Natural killer cell (primary cell): ENCODE results near the gene SLC5A10. TPM values are rescaled to one million over a fixed set of nuclear protein-coding genes. Genes with fewer than 3 reads are reported as not detected.
"Not testable (repeated sequence)": the region's sequence is repeated elsewhere in the genome, so short reads cannot be mapped to it uniquely, and the experiment has no call there.

ENCODE experiments used
- ATAC-seq, 3 donors: fragments of 150-1000 bp in 2 of 3; fragments of 200-7000 bp in 1 of 3; cut with Tn5 transposase; 1 replicate in 1 of 3; 2 replicates in 2 of 3; pipeline ENCODE4 v1.10.0; 2021; ENCODE audit warnings: mild to moderate bottlenecking in 2 of 3, moderate library complexity in 2 of 3
- DNase-seq, 2 donors: peaks; one replicate each; pipeline versions ENCODE4 v3.0.0 to v3.0.0-alpha.2; 2013 to 2021; ENCODE audit warnings: mixed read lengths in 1 of 2
- H3K27ac ChIP-seq: one replicate; pipeline ENCODE4 v1.5.1; 2013; ENCODE audit warnings: mild to moderate bottlenecking, low read length
- H3K27me3 ChIP-seq: one replicate; pipeline ENCODE4 v1.6.1; 2013; ENCODE audit warnings: low read length; ENCODE audit not compliant: control insufficient read depth, insufficient read depth
- H3K36me3 ChIP-seq: one replicate; pipeline ENCODE4 v1.6.1; 2013; ENCODE audit warnings: low read length; ENCODE audit not compliant: control insufficient read depth, insufficient read depth
- H3K4me1 ChIP-seq: one replicate; pipeline ENCODE4 v1.6.1; 2013; ENCODE audit warnings: low read length; ENCODE audit not compliant: control insufficient read depth, insufficient read depth
- H3K4me3 ChIP-seq: one replicate; pipeline ENCODE4 v1.5.1; 2013; ENCODE audit warnings: low read length
- H3K9me3 ChIP-seq: one replicate; pipeline ENCODE4 v1.6.1; 2013; ENCODE audit warnings: low read length; ENCODE audit not compliant: control insufficient read depth, insufficient read depth
- H3K27ac Mint-ChIP-seq, 2 donors: one replicate each; pipeline ENCODE4 v1.8.0; 2022; ENCODE audit warnings: mild to moderate bottlenecking in 2 of 2, mixed read lengths in 2 of 2, moderate library complexity in 1 of 2
- H3K27me3 Mint-ChIP-seq, 2 donors: one replicate each; pipeline ENCODE4 v1.8.0; 2022; ENCODE audit warnings: low read depth in 2 of 2, mixed read lengths in 2 of 2
- H3K36me3 Mint-ChIP-seq: one replicate; pipeline ENCODE4 v1.8.0; 2022; ENCODE audit warnings: mixed read lengths
- H3K4me1 Mint-ChIP-seq, 2 donors: one replicate each; pipeline ENCODE4 v1.8.0; 2022; ENCODE audit warnings: mixed read lengths in 2 of 2
- H3K4me3 Mint-ChIP-seq: one replicate; pipeline ENCODE4 v1.8.0; 2022; ENCODE audit warnings: mild to moderate bottlenecking, moderate library complexity, mixed read lengths
- H3K9me3 Mint-ChIP-seq, 2 donors: one replicate each; pipeline ENCODE4 v1.8.0; 2022; ENCODE audit warnings: mixed read lengths in 2 of 2
- WGBS: methylation state at CpG from one replicate; pipeline ENCODE4 v1.1.7; 2013; ENCODE audit warnings: missing lambda C conversion rate; ENCODE audit not compliant: insufficient coverage; 5-methylcytosine and 5-hydroxymethylcytosine counted together
- intact Hi-C: fragments of 100-400 bp; cut with micrococcal nuclease; formaldehyde crosslinking; loops from one replicate; pipeline ENCODE4 v1.14.2; 2022
- total RNA-seq, 4 donors: library from RNA; stranded (reverse); fragments of 120-200 nt in 1 of 4; gene quantifications; one replicate each; pipeline versions ENCODE4 v1.2.3 to v1.2.4, GENCODE V29; 2013 to 2022
- TF ChIP-seq, protein P1 (sequence below): fragments of 200-600 bp; IDR thresholded peaks from one replicate; pipeline ENCODE4 v1.8.0; 2022; ENCODE audit warnings: antibody characterized with exemption

SLC5A10 gene
- total RNA-seq, 3 donors from 2014 or later (not counting 1 experiment from before 2014, with no cell fraction given): 0.28 TPM; not detected in 2

DNA sequence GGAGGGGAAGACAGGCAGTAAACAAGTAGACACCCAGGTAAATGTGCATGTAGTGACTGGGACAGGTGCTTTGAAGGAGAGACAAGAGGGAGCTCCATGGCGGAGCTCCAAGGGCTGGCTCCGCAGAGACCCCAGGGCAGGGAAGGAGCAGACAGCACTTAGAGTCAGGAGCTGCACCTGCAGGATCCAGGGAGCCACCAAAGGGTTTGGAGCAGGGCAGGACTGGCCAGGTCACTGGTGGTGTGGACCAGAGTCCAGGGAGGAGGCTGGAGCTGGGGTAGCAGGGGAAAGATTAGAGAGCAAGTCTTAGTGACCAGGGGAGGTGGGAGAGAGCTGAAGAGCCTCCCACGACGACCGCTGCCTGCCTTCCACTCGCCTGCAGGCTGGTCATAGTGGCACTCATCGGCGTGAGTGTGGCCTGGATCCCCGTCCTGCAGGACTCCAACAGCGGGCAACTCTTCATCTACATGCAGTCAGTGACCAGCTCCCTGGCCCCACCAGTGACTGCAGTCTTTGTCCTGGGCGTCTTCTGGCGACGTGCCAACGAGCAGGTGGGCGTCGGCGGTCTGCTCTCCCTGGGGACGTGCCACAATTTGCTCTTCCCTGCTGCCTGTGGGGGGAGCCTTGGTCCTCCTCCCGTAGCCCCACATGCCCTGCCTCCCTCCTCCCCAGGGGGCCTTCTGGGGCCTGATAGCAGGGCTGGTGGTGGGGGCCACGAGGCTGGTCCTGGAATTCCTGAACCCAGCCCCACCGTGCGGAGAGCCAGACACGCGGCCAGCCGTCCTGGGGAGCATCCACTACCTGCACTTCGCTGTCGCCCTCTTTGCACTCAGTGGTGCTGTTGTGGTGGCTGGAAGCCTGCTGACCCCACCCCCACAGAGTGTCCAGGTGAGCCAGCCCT, 67.3 kb downstream of the SLC5A10 start:
- Histone ChIP-seq H3K4me1 (no peaks in the 10 kb centered on the region), H3K4me3 (no peak overlapping the region), H3K27me3 (no peaks in the 10 kb centered on the region), H3K36me3 (peaks cover 11% of the 10 kb centered on the region), H3K27ac (no peak overlapping the region), H3K9me3 (no peaks in the 10 kb centered on the region)
- TF ChIP-seq, protein P1, sequence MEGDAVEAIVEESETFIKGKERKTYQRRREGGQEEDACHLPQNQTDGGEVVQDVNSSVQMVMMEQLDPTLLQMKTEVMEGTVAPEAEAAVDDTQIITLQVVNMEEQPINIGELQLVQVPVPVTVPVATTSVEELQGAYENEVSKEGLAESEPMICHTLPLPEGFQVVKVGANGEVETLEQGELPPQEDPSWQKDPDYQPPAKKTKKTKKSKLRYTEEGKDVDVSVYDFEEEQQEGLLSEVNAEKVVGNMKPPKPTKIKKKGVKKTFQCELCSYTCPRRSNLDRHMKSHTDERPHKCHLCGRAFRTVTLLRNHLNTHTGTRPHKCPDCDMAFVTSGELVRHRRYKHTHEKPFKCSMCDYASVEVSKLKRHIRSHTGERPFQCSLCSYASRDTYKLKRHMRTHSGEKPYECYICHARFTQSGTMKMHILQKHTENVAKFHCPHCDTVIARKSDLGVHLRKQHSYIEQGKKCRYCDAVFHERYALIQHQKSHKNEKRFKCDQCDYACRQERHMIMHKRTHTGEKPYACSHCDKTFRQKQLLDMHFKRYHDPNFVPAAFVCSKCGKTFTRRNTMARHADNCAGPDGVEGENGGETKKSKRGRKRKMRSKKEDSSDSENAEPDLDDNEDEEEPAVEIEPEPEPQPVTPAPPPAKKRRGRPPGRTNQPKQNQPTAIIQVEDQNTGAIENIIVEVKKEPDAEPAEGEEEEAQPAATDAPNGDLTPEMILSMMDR: no peak
- DNase-seq: no peak
- H3K4me3 Mint-ChIP-seq: no peak overlapping the region
- no peaks in the 10 kb centered on the region for H3K9me3 Mint-ChIP-seq
- peaks cover 0 to 3% of the 10 kb centered on the region in 2 donors for H3K4me1 Mint-ChIP-seq
- no peak for ATAC-seq
- H3K27ac Mint-ChIP-seq: no peak overlapping the region
- intact Hi-C loops: no loop called here
- 87% methylated on average over 27 of the region's 27 CpGs for WGBS
- H3K36me3 Mint-ChIP-seq: no peaks in the 10 kb centered on the region
- H3K27me3 Mint-ChIP-seq: peaks cover 0 to 12% of the 10 kb centered on the region in 2 donors

DNA sequence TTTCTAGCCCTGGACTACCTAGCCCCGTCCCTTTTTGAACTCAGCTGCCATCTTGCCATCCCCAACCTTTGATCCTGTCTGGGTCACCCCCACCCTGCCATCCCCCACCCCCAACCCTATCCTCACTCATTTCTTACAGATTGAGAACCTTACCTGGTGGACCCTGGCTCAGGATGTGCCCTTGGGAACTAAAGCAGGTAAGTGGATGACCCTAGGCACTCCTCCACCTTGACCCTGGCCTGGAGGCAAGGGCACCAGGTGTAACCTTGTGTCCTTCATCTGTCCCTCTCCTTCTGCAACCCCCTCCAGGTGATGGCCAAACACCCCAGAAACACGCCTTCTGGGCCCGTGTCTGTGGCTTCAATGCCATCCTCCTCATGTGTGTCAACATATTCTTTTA, 68.1 kb downstream of the SLC5A10 start:
- DNase-seq: no peak
- H3K9me3 ChIP-seq: no peaks in the 10 kb centered on the region
- H3K4me1 Mint-ChIP-seq: peaks cover 0 to 3% of the 10 kb centered on the region in 2 donors

DNA sequence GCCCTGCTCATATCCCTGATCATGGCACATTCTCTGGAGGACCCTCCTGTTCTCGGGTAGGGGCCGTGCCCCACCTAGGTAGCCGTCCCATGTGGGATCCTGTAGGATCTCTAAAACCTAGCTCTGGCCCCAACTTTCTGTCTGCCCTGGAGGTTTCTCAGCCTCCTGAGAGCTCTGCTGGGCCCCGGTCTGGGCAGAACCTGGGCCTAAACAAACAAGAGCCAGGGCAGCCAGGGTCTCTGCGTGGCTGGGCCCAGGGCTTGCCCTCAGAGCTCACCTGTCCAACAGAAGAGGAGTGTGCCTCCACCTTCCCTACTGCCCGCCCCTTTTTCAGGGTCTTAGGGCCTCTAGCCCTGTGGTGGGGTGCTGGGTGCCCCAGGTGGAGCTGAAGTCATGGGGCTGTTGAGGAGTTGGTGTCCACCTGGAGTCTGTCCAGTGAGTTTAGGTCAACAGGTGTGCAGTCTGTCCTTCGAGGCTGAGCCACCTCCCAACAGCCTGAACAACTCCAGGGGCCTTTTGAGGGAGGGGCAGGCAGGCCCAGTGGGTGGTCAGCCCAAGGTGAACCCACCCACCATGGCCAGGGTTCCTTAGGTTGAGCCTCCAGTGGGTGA, 69.2 kb downstream of the SLC5A10 start:
- H3K27ac Mint-ChIP-seq, H3K4me1 Mint-ChIP-seq, H3K4me1 ChIP-seq, DNase-seq, H3K9me3 Mint-ChIP-seq, H3K27ac ChIP-seq, H3K36me3 Mint-ChIP-seq, H3K4me3 ChIP-seq, H3K27me3 Mint-ChIP-seq, H3K4me3 Mint-ChIP-seq, intact Hi-C loops, H3K9me3 ChIP-seq, ATAC-seq, H3K27me3 ChIP-seq: not testable (repeated sequence)
- WGBS: 95% methylated on average over 6 of the region's 7 CpGs
- H3K36me3 ChIP-seq: peaks cover 11% of the 10 kb centered on the region

More for the DNA sequence above, 68.1 kb downstream of the SLC5A10 start:
- Histone ChIP-seq H3K27me3 (no peaks in the 10 kb centered on the region), H3K4me3 (no peak overlapping the region), H3K27ac (no peak overlapping the region), H3K4me1 (no peaks in the 10 kb centered on the region), H3K36me3 (peaks cover 11% of the 10 kb centered on the region)
- intact Hi-C loops: no loop called here
- no peak overlapping the region for H3K27ac Mint-ChIP-seq
- TF ChIP-seq, protein P1: no peak
- H3K9me3 Mint-ChIP-seq: no peaks in the 10 kb centered on the region
- ATAC-seq: no peak
- H3K27me3 Mint-ChIP-seq: peaks cover 0 to 12% of the 10 kb centered on the region in 2 donors
- H3K4me3 Mint-ChIP-seq: no peak overlapping the region
- no peaks in the 10 kb centered on the region for H3K36me3 Mint-ChIP-seq
- WGBS: 85% methylated on average over 3 of the region's 3 CpGs

DNA sequence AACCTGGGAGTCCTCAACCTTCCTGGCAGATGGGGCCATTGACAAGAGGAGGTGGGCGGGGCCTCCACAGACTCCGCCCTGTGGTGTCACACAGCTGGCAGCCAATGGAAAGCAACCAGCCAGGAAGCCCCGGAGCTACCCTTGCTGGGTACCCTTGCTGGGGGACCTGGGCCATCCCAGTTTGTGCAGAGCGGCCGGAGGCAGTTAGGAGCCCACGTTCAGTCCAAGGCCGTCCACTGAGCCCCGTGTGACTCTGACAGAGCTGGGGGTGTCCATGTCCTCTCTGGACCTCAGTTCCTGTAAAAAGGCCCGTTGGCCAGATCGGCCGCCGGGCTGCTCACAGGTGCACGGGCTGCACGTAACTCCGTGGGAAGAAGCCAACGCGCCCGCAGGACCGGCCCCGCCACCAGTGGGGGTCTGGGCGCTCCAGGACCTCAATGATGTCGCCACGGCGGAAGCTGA, 69.7 kb downstream of the SLC5A10 start:
- Histone ChIP-seq H3K27me3 (no peaks in the 10 kb centered on the region), H3K9me3 (no peaks in the 10 kb centered on the region), H3K4me1 (no peaks in the 10 kb centered on the region), H3K27ac (no peak overlapping the region), H3K36me3 (peaks cover 11% of the 10 kb centered on the region), H3K4me3 (no peak overlapping the region)
- ATAC-seq (no peak), DNase-seq (peak in 1 of 2 donors; percentile 61)
- Mint-ChIP-seq H3K27ac (no peak overlapping the region), H3K36me3 (no peaks in the 10 kb centered on the region), H3K4me3 (no peak overlapping the region), H3K4me1 (peaks cover 0 to 3% of the 10 kb centered on the region in 2 donors), H3K9me3 (no peaks in the 10 kb centered on the region), H3K27me3 (peaks cover 0 to 5% of the 10 kb centered on the region in 2 donors)
- 97% methylated on average over 24 of the region's 24 CpGs for WGBS
- TF ChIP-seq, protein P1: no peak
- intact Hi-C loops: no loop called here
